NCI-H2081 treated with DMSO at 0.1 percent for 48 hours (cell line): ENCODE results near the gene FCRLA.
"Not testable (repeated sequence)": the region's sequence is repeated elsewhere in the genome, so short reads cannot be mapped to it uniquely, and the experiment has no call there.

Experiments
- DNase-seq: peaks from one replicate; lab custom pipeline; 2025; lab: John Stamatoyannopoulos, UW

FCRLA gene

GRCh38 chr1:161706113-161706481 is 932 bp upstream of the FCRLA start:
- no peak for DNase-seq

- no peak for DNase-seq
Observed at GRCh38 chr1:161707503-161707902, 474 bp downstream of the FCRLA start.

GRCh38 chr1:161709373-161709772 is 2.3 kb downstream of the FCRLA start:
- no peak for DNase-seq

GRCh38 chr1:161710560-161710959 is 3.5 kb downstream of the FCRLA start:
- no peak for DNase-seq

- DNase-seq: no peak
Observed at GRCh38 chr1:161718559-161719324, 11.7 kb downstream of the FCRLA start.

- no peak for DNase-seq
Observed at GRCh38 chr1:161719325-161719611, 12.2 kb downstream of the FCRLA start.

- DNase-seq: no peak
Observed at GRCh38 chr1:161720422-161720821, 13.4 kb downstream of the FCRLA start.

GRCh38 chr1:161720956-161721737 is 14.1 kb downstream of the FCRLA start, which contains the start of gene FCRLB:
Gene FCRLB (plus strand): TSS chr1:161721544. CDS start chr1:161722673, 1,129 bp downstream.
- no peak for DNase-seq

- no peak for DNase-seq
Observed at GRCh38 chr1:161721738-161722343, 14.8 kb downstream of the FCRLA start.

GRCh38 chr1:161722406-161722805 is 15.4 kb downstream of the FCRLA start:
- no peak for DNase-seq

GRCh38 chr1:161723459-161724141 is 16.6 kb downstream of the FCRLA start:
- DNase-seq: no peak

- not testable (repeated sequence) for DNase-seq
Observed at GRCh38 chr1:161725258-161725907, 18.4 kb downstream of the FCRLA start.

GRCh38 chr1:161725908-161726472 is 19.0 kb downstream of the FCRLA start:
- no peak for DNase-seq

- no peak for DNase-seq
Observed at GRCh38 chr1:161726473-161727255, 19.6 kb downstream of the FCRLA start.

- no peak for DNase-seq
Observed at GRCh38 chr1:161727256-161727924, 20.4 kb downstream of the FCRLA start.

- no peak for DNase-seq
Observed at GRCh38 chr1:161728376-161729226, 21.6 kb downstream of the FCRLA start.

GRCh38 chr1:161730050-161730564 is 23.1 kb downstream of the FCRLA start:
- no peak for DNase-seq

- DNase-seq: no peak
Observed at GRCh38 chr1:161731241-161731640, 24.2 kb downstream of the FCRLA start.
